WI38 (cell line): Measurements from ENCODE around the gene COL4A1.

ENCODE experiments used
- H3K4me3 ChIP-seq: 2 replicates; pipeline ENCODE4 v1.5.1; 2011; ENCODE audit warnings: low read depth, mild to moderate bottlenecking, control low read depth, low read length
- TF ChIP-seq, protein P1 (sequence below): IDR thresholded peaks from 2 replicates; pipeline ENCODE4 v1.5.1; 2012; ENCODE audit warnings: low read depth, mild to moderate bottlenecking, control low read depth, low read length

COL4A1 gene

DNA sequence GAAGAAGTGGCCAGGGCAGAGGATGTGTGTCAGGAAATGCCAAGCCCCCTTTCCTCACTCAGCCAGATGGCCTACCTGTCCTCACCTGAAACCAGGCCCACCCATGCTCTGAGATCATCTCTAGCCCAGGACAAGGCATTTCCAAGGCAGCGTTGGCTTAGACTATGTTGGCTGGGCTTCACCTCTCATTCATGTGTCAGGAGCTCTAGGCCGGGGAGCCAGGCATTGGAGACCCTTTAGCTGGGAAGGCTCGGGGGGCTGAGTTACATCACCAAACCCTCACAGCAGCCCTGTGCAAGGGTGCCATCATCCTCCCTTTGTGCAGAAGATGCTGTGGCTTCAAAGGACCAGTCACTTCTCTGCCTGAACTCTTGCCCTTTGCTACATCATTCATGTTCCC is 40.1 kb upstream of the COL4A1 start:
- no peak overlapping the region for H3K4me3 ChIP-seq
- TF ChIP-seq, protein P1, sequence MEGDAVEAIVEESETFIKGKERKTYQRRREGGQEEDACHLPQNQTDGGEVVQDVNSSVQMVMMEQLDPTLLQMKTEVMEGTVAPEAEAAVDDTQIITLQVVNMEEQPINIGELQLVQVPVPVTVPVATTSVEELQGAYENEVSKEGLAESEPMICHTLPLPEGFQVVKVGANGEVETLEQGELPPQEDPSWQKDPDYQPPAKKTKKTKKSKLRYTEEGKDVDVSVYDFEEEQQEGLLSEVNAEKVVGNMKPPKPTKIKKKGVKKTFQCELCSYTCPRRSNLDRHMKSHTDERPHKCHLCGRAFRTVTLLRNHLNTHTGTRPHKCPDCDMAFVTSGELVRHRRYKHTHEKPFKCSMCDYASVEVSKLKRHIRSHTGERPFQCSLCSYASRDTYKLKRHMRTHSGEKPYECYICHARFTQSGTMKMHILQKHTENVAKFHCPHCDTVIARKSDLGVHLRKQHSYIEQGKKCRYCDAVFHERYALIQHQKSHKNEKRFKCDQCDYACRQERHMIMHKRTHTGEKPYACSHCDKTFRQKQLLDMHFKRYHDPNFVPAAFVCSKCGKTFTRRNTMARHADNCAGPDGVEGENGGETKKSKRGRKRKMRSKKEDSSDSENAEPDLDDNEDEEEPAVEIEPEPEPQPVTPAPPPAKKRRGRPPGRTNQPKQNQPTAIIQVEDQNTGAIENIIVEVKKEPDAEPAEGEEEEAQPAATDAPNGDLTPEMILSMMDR, result no peak

DNA sequence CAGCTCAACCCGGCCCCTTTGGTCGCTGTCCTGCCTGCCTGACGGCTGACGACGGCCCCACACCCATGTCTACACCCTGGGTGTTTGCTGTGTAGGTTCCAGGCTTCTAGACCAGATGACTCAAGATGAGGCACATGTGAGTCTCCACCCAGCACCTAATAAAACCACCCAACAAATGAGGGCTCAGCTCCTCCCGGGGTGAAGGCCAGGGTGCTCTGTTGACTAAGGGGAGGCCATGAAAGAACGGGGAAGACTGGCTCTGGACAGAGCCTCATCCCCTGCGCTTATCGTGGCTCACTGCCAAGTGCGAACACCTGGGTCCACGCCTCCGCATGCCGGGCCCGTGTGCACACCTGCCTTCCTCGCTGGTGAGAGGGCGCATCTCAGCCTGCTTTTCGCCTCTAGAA is 39.7 kb upstream of the COL4A1 start:
- H3K4me3 ChIP-seq, result no peak overlapping the region
- TF ChIP-seq, protein P1, result no peak

DNA sequence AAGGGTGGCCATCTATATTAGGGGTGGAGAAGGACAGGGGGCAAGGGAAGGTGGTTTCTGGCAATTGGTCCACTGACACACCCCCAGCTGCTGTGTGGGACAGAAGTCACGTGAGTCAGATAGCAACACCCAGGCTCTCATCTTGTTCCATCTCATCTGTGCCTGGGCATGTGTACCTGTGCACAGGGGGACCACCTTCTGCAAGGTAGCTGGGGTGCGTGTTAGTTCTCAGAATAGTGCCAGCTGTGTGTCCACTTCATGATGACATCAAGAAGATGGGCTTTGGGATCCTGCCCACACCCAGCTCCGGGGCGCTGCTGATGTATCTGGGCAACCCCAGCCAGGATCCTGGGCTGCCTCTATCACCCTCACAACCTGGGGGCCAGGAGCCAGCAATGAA is 38.7 kb upstream of the COL4A1 start:
- TF ChIP-seq, protein P1, result no peak
- H3K4me3 ChIP-seq, result no peak overlapping the region

- TF ChIP-seq, protein P1, result no peak
These were observed 38.3 kb upstream of the COL4A1 start for GRCh38 chr13:110345266-110345665.

GRCh38 chr13:110344320-110344719 is 37.4 kb upstream of the COL4A1 start:
- TF ChIP-seq, protein P1, result no peak
- no peak overlapping the region for H3K4me3 ChIP-seq

More at GRCh38 chr13:110345266-110345665, 38.3 kb upstream of the COL4A1 start:
- H3K4me3 ChIP-seq, result no peak overlapping the region

GRCh38 chr13:110343241-110343865 is 36.4 kb upstream of the COL4A1 start:
- H3K4me3 ChIP-seq, result no peak overlapping the region
- TF ChIP-seq, protein P1, result no peak

DNA sequence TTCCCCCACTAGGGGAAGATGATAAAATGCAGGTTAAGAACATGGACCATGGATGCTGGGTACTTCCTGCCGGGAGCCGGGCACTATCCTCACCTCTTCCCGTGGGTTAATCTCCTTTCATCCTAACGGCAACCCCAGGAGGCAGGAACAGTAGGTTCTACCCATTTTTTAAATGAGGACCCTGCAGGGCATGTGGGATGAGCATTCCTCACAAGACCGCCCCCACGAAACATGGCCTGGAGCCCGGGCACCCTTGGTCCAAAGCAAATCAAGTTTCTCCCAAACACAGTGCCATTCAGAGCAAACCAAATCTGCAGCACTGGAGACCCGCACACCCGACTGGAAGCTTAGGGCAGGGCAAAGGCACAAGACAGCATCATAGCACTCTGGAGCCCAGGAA is 35.5 kb upstream of the COL4A1 start:
- H3K4me3 ChIP-seq, result no peak overlapping the region
- TF ChIP-seq, protein P1, result no peak
